Right lobe of liver (tissue), 4 donors: ENCODE measurements around the gene TDP1.

Experiments
- CTCF ChIP-seq, 4 donors: fragments of 200-600 bp in 3 of 4; fragments of 450-650 bp in 1 of 4; IDR thresholded peaks; one replicate each; pipeline versions ENCODE4 v1.5.1 to v1.8.0; 2016 to 2022; ENCODE audit warnings: antibody characterized with exemption in 4 of 4, mild to moderate bottlenecking in 2 of 4
- POLR2A ChIP-seq: fragments of 450-650 bp; IDR thresholded peaks from one replicate; pipeline ENCODE4 v1.6.1; 2017; ENCODE audit warnings: antibody characterized with exemption, mild to moderate bottlenecking
- donor health status: DM: no; HTN: no; CAD: no.
- donor health status: DM: no; HTN: no; CAD: no.
- donor health status: DM: no; HTN: yes; CAD: no.

GRCh38 chr14:90060965-90061684 lies 105.4 kb downstream of the TDP1 start:
- TF ChIP-seq CTCF (IDR thresholded peaks at IDR 0.05) (no peak), POLR2A (no peak)
